22Rv1 (cell line): ENCODE data around the gene MEF2C.

Experiments
- H3K27ac ChIP-seq: fragments of 450-650 bp; 2 replicates; pipeline ENCODE4 v1.5.1; 2017
- ZFX ChIP-seq: fragments of 450-650 bp; IDR thresholded peaks from 2 replicates; pipeline ENCODE4 v1.6.1; 2017; ENCODE audit warnings: antibody characterized with exemption, borderline replicate concordance
- TF ChIP-seq, protein P1 (sequence below): fragments of 450-650 bp; IDR thresholded peaks from 2 replicates; pipeline ENCODE4 v1.5.1; 2017; ENCODE audit warnings: mild to moderate bottlenecking

Gene MEF2C

DNA sequence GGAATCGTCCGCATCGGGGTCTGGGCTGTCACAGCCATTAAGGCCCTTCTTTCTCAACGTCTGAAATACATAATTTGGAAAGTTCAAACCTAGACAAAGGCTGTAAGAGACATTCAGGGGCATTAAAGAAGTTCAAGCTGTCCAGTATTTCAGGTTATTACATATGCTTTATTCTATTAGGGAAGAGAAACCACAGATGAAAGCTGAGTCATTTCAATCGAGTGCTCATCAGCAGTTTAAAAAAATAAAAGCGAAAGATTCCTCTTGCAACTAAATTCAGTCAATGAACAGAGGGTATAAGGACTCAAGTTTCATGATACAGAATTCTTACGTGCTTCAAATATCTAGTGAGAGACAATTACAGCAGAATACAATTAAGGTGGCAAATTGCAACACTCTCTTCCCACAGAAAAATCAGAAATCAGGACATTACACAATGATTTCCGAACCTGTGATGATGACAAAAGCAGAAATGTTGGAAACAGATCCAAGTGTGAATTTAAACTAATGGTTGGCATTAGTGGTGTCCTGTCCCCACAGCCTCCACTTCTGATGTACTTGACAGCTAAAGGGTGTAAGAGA, 121.6 kb downstream of the MEF2C start:
- TF ChIP-seq ZFX = no peak
- TF ChIP-seq, protein P1, sequence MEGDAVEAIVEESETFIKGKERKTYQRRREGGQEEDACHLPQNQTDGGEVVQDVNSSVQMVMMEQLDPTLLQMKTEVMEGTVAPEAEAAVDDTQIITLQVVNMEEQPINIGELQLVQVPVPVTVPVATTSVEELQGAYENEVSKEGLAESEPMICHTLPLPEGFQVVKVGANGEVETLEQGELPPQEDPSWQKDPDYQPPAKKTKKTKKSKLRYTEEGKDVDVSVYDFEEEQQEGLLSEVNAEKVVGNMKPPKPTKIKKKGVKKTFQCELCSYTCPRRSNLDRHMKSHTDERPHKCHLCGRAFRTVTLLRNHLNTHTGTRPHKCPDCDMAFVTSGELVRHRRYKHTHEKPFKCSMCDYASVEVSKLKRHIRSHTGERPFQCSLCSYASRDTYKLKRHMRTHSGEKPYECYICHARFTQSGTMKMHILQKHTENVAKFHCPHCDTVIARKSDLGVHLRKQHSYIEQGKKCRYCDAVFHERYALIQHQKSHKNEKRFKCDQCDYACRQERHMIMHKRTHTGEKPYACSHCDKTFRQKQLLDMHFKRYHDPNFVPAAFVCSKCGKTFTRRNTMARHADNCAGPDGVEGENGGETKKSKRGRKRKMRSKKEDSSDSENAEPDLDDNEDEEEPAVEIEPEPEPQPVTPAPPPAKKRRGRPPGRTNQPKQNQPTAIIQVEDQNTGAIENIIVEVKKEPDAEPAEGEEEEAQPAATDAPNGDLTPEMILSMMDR = no peak
- H3K27ac ChIP-seq = no peak overlapping the region

DNA sequence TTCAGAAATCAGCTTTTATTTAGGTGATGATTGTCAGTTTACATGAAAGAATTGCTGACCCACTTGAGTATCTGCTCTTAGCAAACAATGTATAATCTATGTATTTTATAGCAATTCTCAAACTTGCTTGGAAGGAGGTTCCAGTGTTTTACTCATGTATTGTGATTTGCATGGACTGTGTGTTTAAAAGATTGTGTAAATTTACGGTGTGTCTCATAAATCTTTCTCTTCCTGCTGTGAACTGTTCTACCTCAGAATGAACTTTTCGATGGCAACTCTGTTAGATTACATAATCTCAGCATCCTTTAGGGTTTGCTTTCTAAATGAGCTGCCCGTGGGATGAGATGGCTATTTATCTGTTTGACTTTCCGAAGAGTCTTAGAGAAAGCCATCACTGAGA, 122.5 kb downstream of the MEF2C start:
- H3K27ac ChIP-seq = no peak overlapping the region
- TF ChIP-seq, protein P1 = no peak
- TF ChIP-seq ZFX = no peak

DNA sequence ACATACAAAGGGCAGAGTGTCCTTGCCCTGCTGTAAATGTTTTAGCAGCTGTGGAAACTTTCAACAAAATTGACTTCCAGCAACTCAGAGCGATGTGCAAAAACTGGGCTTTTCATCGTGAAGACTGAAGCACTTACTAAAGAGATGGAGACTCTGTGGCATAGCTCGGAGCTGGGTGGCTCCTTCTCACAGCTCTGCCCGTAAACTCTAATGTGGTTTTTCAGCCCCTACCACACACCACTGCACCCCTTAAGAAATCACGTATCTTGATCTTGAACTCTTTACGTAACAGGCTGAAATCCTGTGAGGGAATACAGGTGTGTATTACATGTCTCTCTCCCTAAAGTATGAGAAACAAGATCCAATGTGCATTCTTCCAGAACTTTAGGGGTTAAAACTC, 124.4 kb downstream of the MEF2C start:
- H3K27ac ChIP-seq = no peak overlapping the region
- TF ChIP-seq ZFX = no peak
- TF ChIP-seq, protein P1 = no peak

DNA sequence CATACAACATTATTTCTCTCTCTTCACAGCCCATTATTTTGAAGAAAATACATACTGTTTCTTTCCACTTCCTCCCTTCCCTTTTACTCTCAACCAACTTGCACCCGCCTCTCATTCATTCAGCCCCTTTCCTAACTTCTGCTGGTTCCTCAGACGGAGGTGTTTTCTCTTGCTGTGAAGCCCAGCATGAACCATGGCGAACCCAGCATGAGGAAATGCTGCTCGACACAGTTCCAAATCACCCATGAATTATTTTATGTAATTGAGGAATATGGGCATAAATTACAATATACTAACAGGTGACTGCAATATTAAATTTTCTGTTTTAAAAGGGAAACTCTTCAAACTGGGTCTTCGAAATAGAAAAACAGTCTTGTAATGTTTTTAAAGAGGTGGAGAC, 124.8 kb downstream of the MEF2C start:
- H3K27ac ChIP-seq = no peak overlapping the region
- no peak for TF ChIP-seq ZFX
- TF ChIP-seq, protein P1 = no peak

DNA sequence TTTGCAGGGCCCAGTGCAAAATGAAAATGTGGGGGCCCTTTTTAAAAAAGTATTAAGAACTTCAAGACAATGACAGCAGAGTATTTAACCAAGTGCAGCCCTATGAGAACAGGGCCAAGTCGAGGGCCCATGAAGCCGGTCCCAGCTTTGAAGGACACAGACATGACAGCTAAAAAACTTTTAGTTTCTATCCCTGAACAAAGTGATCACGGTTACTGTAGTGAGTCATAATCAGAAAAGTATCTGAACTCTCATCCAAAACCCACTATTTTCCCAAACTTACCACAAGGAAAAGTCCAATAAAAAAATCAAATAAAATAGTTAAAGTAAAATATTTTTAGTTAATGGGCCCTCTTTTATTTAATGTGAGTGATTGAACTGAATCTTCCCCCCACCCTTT, 126.0 kb downstream of the MEF2C start:
- no peak for TF ChIP-seq ZFX
- TF ChIP-seq, protein P1 = no peak
- H3K27ac ChIP-seq = no peak overlapping the region

DNA sequence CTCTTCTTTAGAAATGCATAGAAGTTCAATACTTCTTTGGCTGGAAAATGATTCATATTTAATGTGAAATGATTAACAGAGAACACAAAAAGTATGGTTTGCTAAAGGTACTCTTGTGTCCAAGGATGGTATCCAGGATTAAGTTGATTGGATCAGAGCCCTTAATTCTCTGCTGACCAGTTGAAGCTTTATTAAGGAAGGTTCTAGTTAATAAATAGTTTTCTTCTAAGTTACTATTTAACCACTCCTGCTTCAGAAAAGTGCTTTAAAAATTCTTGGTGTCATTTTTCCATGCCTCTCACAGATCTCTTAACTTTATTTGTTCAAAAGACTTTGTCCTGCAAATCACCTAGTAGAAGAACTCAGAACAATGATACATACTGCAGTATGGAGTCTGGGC, 134.3 kb downstream of the MEF2C start:
- no peak for TF ChIP-seq ZFX
- TF ChIP-seq, protein P1 = no peak
- no peak overlapping the region for H3K27ac ChIP-seq

DNA sequence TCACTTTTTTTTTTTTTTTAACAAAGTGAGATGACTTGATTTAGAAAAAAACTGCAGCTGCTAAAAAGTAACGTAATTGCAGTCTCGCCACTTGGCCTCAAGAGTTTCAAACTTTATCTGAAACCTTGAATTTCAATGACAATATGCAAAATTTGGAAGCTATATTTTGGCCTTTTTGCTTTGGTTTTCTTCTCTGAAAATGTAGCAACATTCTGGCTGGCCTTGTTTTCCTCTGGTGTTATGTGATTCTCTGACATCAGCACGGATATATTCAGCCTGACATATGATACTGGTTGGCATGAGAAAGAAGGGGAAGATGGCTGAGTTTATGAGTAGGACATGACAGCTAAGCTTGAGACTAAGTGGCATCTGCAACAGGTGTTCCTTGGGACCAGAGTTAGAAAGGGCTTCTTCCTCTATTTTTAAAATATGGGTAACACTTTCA, 136.5 kb downstream of the MEF2C start:
- H3K27ac ChIP-seq = no peak overlapping the region
- TF ChIP-seq, protein P1 = no peak
- TF ChIP-seq ZFX = no peak
